Parathyroid adenoma (tissue), 2 donors: ENCODE measurements around the gene TM7SF2.

ENCODE experiments used
- H2AFZ ChIP-seq: fragments of 300-600 bp; sonication (generic); one replicate; pipeline ENCODE4 v1.7.0; 2017; ENCODE audit warnings: antibody characterized with exemption, mild to moderate bottlenecking
- H3K27ac ChIP-seq: fragments of 300-600 bp; sonication (generic); one replicate; pipeline ENCODE4 v1.7.0; 2017
- H3K27me3 ChIP-seq: fragments of 300-600 bp; sonication (generic); one replicate; pipeline ENCODE4 v1.7.0; 2017; ENCODE audit warnings: low read length; ENCODE audit not compliant: control insufficient read depth, insufficient read depth
- H3K36me3 ChIP-seq: fragments of 300-600 bp; sonication (generic); one replicate; pipeline ENCODE4 v1.7.0; 2017; ENCODE audit warnings: low read length; ENCODE audit not compliant: control insufficient read depth, insufficient read depth
- H3K4me1 ChIP-seq: fragments of 300-600 bp; sonication (generic); one replicate; pipeline ENCODE4 v1.7.0; 2017; ENCODE audit warnings: control low read depth
- H3K4me2 ChIP-seq: fragments of 300-600 bp; sonication (generic); one replicate; pipeline ENCODE4 v1.7.0; 2017; ENCODE audit warnings: low read length
- H3K4me3 ChIP-seq: fragments of 300-600 bp; sonication (generic); one replicate; pipeline ENCODE4 v1.7.0; 2017; ENCODE audit warnings: low read depth, low read length
- H3K79me2 ChIP-seq: fragments of 300-600 bp; sonication (generic); one replicate; pipeline ENCODE4 v1.7.0; 2017; ENCODE audit warnings: control low read depth
- H3K9ac ChIP-seq: fragments of 300-600 bp; sonication (generic); one replicate; pipeline ENCODE4 v1.7.0; 2017; ENCODE audit warnings: mild to moderate bottlenecking
- H3K9me3 ChIP-seq: fragments of 300-600 bp; sonication (generic); one replicate; pipeline ENCODE4 v1.7.0; 2017; ENCODE audit warnings: low read length; ENCODE audit not compliant: control insufficient read depth
- TF ChIP-seq, protein P1 (sequence below): fragments of 300-600 bp; sonication (generic); IDR thresholded peaks from one replicate; pipeline ENCODE4 v1.7.0; 2017; ENCODE audit warnings: antibody characterized with exemption, mild to moderate bottlenecking
- donor health status: primary hyperparathyroidism.

Gene TM7SF2

DNA sequence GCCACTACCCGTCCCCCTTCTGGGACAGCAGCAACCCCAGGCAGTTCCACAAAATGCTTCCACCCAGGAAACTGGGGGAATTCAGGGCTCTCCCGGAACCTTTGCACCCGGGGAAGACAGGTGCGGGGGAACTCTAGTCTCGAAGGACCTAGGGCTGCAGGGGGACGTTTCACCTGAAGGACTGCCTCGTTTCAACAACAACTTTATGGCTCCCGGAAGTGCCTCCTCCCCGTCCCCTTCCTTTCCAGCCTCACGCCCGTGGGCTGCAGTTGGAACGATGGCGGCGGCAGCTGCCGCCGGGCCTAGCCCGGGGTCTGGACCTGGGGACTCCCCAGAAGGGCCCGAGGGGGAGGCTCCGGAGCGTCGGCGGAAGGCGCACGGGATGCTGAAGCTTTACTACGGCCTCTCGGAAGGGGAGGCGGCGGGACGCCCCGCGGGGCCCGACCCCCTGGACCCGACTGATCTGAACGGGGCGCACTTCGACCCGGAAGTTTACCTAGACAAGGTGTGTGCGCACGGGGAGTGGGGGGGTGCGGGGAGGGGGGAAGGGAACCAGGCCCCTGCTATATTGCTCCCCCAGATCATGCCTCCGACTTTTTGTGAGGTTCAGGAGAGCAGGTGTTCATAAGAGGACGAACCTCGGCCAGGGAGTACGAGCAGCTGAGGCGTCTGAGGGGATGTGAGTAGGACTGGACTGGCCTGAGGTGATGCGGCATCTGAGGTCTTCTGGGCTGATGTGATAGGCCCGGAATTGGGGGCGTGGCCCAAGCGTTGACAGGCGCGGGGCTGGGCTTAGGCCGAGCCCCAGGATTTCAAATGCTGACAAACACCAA, 15.5 kb upstream of the TM7SF2 start, which contains the start of gene VPS51:
Gene VPS51 (plus strand): TSS at position 241 of the 833 bp plus-strand sequence. CDS start 37 bp downstream, at position 278.
- no peaks in the 10 kb centered on the region for H3K36me3 ChIP-seq
- peak within 1 kb of the TSS; percentile 99 for H2AFZ ChIP-seq
- TF ChIP-seq, protein P1, sequence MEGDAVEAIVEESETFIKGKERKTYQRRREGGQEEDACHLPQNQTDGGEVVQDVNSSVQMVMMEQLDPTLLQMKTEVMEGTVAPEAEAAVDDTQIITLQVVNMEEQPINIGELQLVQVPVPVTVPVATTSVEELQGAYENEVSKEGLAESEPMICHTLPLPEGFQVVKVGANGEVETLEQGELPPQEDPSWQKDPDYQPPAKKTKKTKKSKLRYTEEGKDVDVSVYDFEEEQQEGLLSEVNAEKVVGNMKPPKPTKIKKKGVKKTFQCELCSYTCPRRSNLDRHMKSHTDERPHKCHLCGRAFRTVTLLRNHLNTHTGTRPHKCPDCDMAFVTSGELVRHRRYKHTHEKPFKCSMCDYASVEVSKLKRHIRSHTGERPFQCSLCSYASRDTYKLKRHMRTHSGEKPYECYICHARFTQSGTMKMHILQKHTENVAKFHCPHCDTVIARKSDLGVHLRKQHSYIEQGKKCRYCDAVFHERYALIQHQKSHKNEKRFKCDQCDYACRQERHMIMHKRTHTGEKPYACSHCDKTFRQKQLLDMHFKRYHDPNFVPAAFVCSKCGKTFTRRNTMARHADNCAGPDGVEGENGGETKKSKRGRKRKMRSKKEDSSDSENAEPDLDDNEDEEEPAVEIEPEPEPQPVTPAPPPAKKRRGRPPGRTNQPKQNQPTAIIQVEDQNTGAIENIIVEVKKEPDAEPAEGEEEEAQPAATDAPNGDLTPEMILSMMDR, result no peak
- H3K27me3 ChIP-seq, result no peaks in the 10 kb centered on the region
- peak within 1 kb of the TSS; percentile 76 for H3K4me3 ChIP-seq
- peak within 1 kb of the TSS; percentile 76 for H3K4me2 ChIP-seq
- H3K79me2 ChIP-seq, result peaks cover 15% of the 10 kb centered on the region
- H3K27ac ChIP-seq, result peak within 1 kb of the TSS; percentile 91
- H3K9me3 ChIP-seq, result no peaks in the 10 kb centered on the region
- H3K4me1 ChIP-seq, result peaks cover 7% of the 10 kb centered on the region
- peak within 1 kb of the TSS; percentile 76 for H3K9ac ChIP-seq

DNA sequence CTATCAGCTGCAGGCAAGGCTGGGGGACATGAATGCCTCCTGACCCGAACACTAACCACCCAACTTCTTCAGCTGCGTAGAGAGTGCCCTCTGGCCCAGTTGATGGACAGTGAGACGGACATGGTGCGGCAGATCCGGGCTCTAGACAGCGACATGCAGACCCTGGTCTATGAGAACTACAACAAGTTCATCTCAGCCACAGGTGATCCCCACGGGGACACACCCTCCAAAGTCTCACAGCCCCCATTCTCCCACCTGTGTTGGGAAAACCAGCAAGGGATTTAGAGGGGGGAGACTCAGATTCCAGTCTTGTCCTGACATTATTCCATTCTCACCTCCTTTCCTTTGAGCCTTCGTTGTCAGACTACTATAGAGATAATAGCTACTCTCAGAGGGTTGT, 14.7 kb upstream of the TM7SF2 start:
- Histone ChIP-seq H3K9ac (no peak overlapping the region), H3K27me3 (no peaks in the 10 kb centered on the region), H3K4me2 (peak overlapping the region; percentile 76), H3K27ac (peak overlapping the region; percentile 91), H3K36me3 (no peaks in the 10 kb centered on the region), H3K4me3 (peak overlapping the region; percentile 46), H3K79me2 (peaks cover 15% of the 10 kb centered on the region), H2AFZ (peak overlapping the region; percentile 99), H3K9me3 (no peaks in the 10 kb centered on the region), H3K4me1 (peaks cover 7% of the 10 kb centered on the region)
- TF ChIP-seq, protein P1, result no peak

GRCh38 chr11:65100674-65101350, 10.9 kb upstream of the TM7SF2 start:
- no peak overlapping the region for H2AFZ ChIP-seq
- no peak overlapping the region for H3K9ac ChIP-seq
- no peaks in the 10 kb centered on the region for H3K9me3 ChIP-seq
- TF ChIP-seq, protein P1, result no peak
- H3K79me2 ChIP-seq, result peaks cover 15% of the 10 kb centered on the region
- H3K4me3 ChIP-seq, result no peak overlapping the region
- H3K4me2 ChIP-seq, result no peak overlapping the region
- no peaks in the 10 kb centered on the region for H3K27me3 ChIP-seq
- no peaks in the 10 kb centered on the region for H3K36me3 ChIP-seq
- H3K27ac ChIP-seq, result no peak overlapping the region
- peaks cover 10% of the 10 kb centered on the region for H3K4me1 ChIP-seq

DNA sequence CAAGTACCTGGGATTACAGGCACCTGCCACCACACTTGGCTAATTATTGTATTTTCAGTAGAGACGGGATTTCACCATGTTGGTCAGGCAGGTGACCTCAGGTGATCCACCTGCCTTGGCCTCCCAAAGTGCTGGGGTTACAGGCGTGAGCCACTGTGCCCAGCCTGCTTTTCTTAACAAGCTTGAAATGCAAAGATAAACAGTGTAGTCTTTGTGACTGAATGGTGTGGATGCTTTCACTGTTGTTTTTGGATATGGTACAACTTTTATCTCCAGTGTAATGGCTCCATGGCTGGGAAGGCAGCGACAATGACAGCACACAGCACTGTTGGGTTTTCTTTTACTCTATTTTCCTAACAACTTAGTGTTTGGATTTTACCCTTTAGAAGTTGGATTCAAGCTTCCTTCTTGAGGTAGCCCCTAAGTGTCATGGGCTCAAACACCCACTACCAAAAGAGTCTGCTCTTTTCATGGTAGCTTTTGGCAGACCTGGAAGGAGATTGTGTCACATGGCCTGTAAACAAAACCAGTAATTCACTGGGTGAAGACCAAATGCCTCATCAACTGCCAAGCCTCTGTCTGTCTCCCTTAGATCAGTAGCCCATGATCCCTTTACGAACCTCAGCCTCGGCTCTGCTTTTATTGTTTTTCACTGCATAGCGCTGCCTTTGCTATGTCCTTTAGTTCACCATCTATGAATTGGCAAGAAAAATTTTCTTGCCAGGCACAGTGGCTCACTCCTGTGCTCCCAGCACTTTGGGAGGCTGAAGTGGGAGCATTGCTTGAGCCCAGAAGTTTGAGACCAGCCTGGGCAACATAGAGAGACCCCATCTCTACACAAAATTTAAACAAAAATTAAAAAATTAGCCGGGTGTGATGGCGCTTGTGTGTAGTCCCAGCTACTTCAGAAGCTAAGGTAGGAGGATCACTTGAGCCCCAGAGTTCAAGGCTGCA, 9.3 kb upstream of the TM7SF2 start:
- TF ChIP-seq, protein P1, result no peak
- Histone ChIP-seq H3K9ac (no peak overlapping the region), H3K4me3 (no peak overlapping the region), H3K9me3 (no peaks in the 10 kb centered on the region), H3K4me2 (no peak overlapping the region), H3K4me1 (peaks cover 6% of the 10 kb centered on the region), H3K79me2 (peaks cover 9% of the 10 kb centered on the region), H3K27me3 (no peaks in the 10 kb centered on the region), H3K36me3 (no peaks in the 10 kb centered on the region), H2AFZ (no peak overlapping the region), H3K27ac (no peak overlapping the region)
